Adrenal gland (tissue), 12 donors: ENCODE measurements around the gene IKZF3. TPM values are rescaled to one million over a fixed set of nuclear protein-coding genes. Genes with fewer than 3 reads are reported as not detected.
"Not testable (repeated sequence)": the region's sequence is repeated elsewhere in the genome, so short reads cannot be mapped to it uniquely, and the experiment has no call there.

Experiments used
- DNase-seq, 7 donors: peaks; one replicate each; pipeline ENCODE4 v3.0.0-alpha.2; 2019 to 2020
- H3K27ac ChIP-seq, 5 donors: fragments of 200-600 bp; sonication (generic) in 4 of 5; 1 replicate in 3 of 5; 2 replicates in 2 of 5; pipeline versions ENCODE4 v1.5.1 to v1.8.0; 2016 to 2020; ENCODE audit warnings: mild to moderate bottlenecking in 1 of 5
- H3K27me3 ChIP-seq: fragments of 200-600 bp; 2 replicates; pipeline ENCODE4 v1.8.0; 2021
- H3K36me3 ChIP-seq, 2 donors: fragments of 200-600 bp; replicated peaks in 1 of 2; 1 replicate in 1 of 2; 2 replicates in 1 of 2; pipeline versions ENCODE4 v1.5.1 to v1.8.0; 2018 to 2022
- H3K4me1 ChIP-seq, 2 donors: fragments of 200-600 bp; replicated peaks in 1 of 2; 1 replicate in 1 of 2; 2 replicates in 1 of 2; pipeline versions ENCODE4 v1.5.1 to v1.8.0; 2018 to 2021
- H3K4me3 ChIP-seq, 4 donors: fragments of 200-600 bp; sonication (generic) in 3 of 4; one replicate each; pipeline ENCODE4 v1.5.1; 2016 to 2018
- H3K9me3 ChIP-seq, 3 donors: fragments of 200-600 bp; sonication (generic) in 1 of 3; replicated peaks in 1 of 3; 1 replicate in 2 of 3; 2 replicates in 1 of 3; pipeline versions ENCODE4 v1.5.1 to v1.8.0; 2016 to 2021
- POLR2A ChIP-seq, 2 donors: fragments of 450-650 bp; IDR thresholded peaks; one replicate each; pipeline ENCODE4 v1.6.1; 2017; ENCODE audit warnings: antibody characterized with exemption in 2 of 2, mild to moderate bottlenecking in 2 of 2, moderate library complexity in 1 of 2
- WGBS, 4 donors: extraction: QIAGEN DNeasy Blood & Tissue Kit in 2 of 4; methylation state at CpG; one replicate each; pipeline versions ENCODE4 v1.1.5 to v1.1.7; 2013 to 2017; 5-methylcytosine and 5-hydroxymethylcytosine counted together
- intact Hi-C, 2 donors: fragments of 100-400 bp; cut with DNase I; formaldehyde crosslinking; loops; one replicate each; pipeline versions ENCODE4 v1.14.1 to v1.15.0; 2022 to 2023
- microRNA-seq, 3 donors: library from miRNA; unstranded; fragments of <30 nt; microRNA quantifications; one replicate each; pipeline ENCODE4, GENCODE V29; 2017 to 2020
- polyA plus RNA-seq, 3 donors: library from polyadenylated mRNA; stranded (reverse); fragments of 200-250 nt in 2 of 3; fragments of 350-450 nt in 1 of 3; fragmentation: Illumina TruSeq in 1 of 3; extraction: RNeasy Lipid Tissue Mini Kit (QIAGEN cat#74804) in 1 of 3; gene quantifications; one replicate each; pipeline ENCODE4 v1.2.3, GENCODE V29; 2013 to 2014
- small RNA-seq, 2 donors: library from RNA; depleted of rRNA; stranded (forward); fragments of <200 nt; gene quantifications; one replicate each; pipeline ENCODE3, GENCODE V24; 2016
- total RNA-seq, 9 donors: library from RNA; depleted of rRNA in 4 of 9; stranded (reverse); fragments of >200 nt in 4 of 9; fragments of 120-200 nt in 1 of 9; fragmentation: NEBNext Ultra II Directional in 1 of 9; extraction: Animal tissue kit (Norgen Biotek cat#: 25700) in 1 of 9; gene quantifications; one replicate each; pipeline versions ENCODE4 v1.1.0 to v1.2.4, GENCODE V29; 2013 to 2023
- TF ChIP-seq, protein P1 (sequence below), 6 experiments: fragments of 450-650 bp in 4 of 6; fragments of 200-600 bp in 2 of 6; sonication (generic) in 1 of 6; IDR thresholded peaks; 1 replicate in 5 of 6; 2 replicates in 1 of 6; pipeline versions ENCODE4 v1.5.1 to v1.8.0; 2016 to 2021; ENCODE audit warnings: antibody characterized with exemption in 6 of 6, mild to moderate bottlenecking in 2 of 6, moderate library complexity in 1 of 6
- donor health status: healthy with polysubstance abuse.
- donor health status: Bipolar disorder and iron deficiency.
- donor health status: DM: yes; HTN: yes; CAD: no.
- donor health status: DM: no; HTN: no; CAD: no.
- donor health status: DM: no; HTN: no; CAD: no.
- donor health status: DM: yes; HTN: yes; CAD: no.

The IKZF3 gene
- total and polyA plus RNA-seq, 12 donors = 0.06 to 3.6 (median 0.86) TPM

DNA sequence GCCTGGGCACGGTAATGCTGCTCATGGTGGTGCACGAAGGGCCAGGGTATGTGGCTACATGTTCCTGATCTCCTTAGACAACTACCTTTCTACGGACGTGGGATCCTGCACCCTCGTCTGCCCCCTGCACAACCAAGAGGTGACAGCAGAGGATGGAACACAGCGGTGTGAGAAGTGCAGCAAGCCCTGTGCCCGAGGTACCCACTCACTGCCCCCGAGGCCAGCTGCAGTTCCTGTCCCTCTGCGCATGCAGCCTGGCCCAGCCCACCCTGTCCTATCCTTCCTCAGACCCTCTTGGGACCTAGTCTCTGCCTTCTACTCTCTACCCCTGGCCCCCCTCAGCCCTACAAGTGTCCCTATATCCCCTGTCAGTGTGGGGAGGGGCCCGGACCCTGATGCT lies 152.3 kb downstream of the IKZF3 start:
- 92 to 93% (median 92%) methylated on average over 5 to 10 of the region's 10 CpGs for WGBS, 4 donors
- no peak overlapping the region for H3K27ac ChIP-seq
- intact Hi-C loops = no loop called here
- DNase-seq = no peak
- H3K4me3 ChIP-seq = no peak overlapping the region
- no peaks in the 10 kb centered on the region for H3K27me3 ChIP-seq
- H3K4me1 ChIP-seq = no peaks in the 10 kb centered on the region
- TF ChIP-seq, protein P1, sequence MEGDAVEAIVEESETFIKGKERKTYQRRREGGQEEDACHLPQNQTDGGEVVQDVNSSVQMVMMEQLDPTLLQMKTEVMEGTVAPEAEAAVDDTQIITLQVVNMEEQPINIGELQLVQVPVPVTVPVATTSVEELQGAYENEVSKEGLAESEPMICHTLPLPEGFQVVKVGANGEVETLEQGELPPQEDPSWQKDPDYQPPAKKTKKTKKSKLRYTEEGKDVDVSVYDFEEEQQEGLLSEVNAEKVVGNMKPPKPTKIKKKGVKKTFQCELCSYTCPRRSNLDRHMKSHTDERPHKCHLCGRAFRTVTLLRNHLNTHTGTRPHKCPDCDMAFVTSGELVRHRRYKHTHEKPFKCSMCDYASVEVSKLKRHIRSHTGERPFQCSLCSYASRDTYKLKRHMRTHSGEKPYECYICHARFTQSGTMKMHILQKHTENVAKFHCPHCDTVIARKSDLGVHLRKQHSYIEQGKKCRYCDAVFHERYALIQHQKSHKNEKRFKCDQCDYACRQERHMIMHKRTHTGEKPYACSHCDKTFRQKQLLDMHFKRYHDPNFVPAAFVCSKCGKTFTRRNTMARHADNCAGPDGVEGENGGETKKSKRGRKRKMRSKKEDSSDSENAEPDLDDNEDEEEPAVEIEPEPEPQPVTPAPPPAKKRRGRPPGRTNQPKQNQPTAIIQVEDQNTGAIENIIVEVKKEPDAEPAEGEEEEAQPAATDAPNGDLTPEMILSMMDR (IDR thresholded peaks at IDR 0.05) = no peak
- TF ChIP-seq POLR2A (IDR thresholded peaks at IDR 0.05) = no peak
- H3K36me3 ChIP-seq = no peaks in the 10 kb centered on the region
- no peaks in the 10 kb centered on the region for H3K9me3 ChIP-seq

DNA sequence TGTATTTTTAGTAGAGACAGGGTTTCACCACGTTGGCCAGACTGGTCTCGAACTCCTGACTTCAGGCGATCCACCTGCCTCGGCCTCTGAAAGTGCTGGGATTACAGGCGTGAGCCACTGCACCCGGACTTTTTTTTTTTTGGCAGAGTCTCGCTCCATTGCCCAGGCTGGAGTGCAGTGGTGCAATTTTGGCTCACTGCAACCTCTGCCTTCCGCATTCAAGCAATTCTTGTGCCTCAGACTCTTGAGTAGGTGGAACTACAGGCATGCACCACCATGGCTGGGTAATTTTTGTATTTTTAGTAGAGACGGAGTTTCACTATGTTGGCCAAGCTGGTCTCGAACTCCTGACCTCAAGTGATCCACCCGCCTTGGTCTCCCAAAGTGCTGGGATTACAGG lies 153.0 kb downstream of the IKZF3 start:
- H3K27ac ChIP-seq, H3K9me3 ChIP-seq, intact Hi-C loops, H3K27me3 ChIP-seq, DNase-seq, H3K36me3 ChIP-seq, H3K4me1 ChIP-seq, H3K4me3 ChIP-seq: not testable (repeated sequence)
- 87 to 89% (median 89%) methylated on average over 11 of the region's 11 CpGs for WGBS, 4 donors

- TF ChIP-seq, protein P1 (IDR thresholded peaks at IDR 0.05) = no peak
- no peak for TF ChIP-seq POLR2A (IDR thresholded peaks at IDR 0.05)
- WGBS, 4 donors = 86 to 91% (median 89%) methylated on average over 13 to 20 of the region's 20 CpGs
- Histone ChIP-seq H3K36me3 (no peaks in the 10 kb centered on the region), H3K4me3 (no peak overlapping the region), H3K9me3 (no peaks in the 10 kb centered on the region), H3K27me3 (no peaks in the 10 kb centered on the region), H3K4me1 (no peaks in the 10 kb centered on the region), H3K27ac (no peak overlapping the region)
- DNase-seq = no peak
- intact Hi-C loops = no loop called here
These were observed 153.8 kb downstream of the IKZF3 start for GRCh38 chr17:39709998-39710964.

DNA sequence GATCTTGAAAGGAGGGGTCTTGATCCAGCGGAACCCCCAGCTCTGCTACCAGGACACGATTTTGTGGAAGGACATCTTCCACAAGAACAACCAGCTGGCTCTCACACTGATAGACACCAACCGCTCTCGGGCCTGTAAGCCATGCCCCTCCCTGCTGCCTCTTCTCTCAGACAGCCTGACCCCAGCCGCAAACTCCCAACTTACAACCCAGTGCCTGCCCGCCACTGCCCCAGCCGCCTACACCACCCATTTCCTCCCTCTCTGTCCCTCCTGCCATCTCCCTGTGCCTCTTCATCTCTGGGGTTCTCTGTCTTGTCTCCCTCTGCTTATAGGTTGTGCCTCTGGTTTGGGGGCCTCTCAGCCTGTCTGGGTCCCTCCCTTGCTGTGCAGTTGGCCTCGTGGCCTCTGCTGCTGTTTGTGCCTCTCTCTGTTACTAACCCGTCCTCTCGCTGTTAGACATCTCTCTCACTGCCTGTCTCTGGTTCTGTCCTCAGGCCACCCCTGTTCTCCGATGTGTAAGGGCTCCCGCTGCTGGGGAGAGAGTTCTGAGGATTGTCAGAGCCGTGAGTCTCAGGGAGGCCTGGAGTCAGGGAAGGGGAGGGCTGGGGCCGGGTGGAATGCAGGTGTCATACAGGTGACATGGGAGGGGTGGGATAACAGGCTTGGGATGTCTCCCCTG lies 154.7 kb downstream of the IKZF3 start:
- no peaks in the 10 kb centered on the region for H3K4me1 ChIP-seq
- H3K27ac ChIP-seq = no peak overlapping the region
- no peaks in the 10 kb centered on the region for H3K27me3 ChIP-seq
- intact Hi-C loops = no loop called here
- H3K36me3 ChIP-seq = no peaks in the 10 kb centered on the region
- WGBS, 4 donors = 80 to 89% (median 86%) methylated on average over 13 to 14 of the region's 14 CpGs
- no peak for DNase-seq
- H3K9me3 ChIP-seq = no peaks in the 10 kb centered on the region
- TF ChIP-seq POLR2A (IDR thresholded peaks at IDR 0.05) = no peak
- TF ChIP-seq, protein P1 (IDR thresholded peaks at IDR 0.05) = no peak
- H3K4me3 ChIP-seq = no peak overlapping the region

Small RNAs within 50 kb of the gene (microRNA-seq; reads per million reads assigned to microRNA genes)
- 0 to 1.9 (median 1.1) reads per million in 3 donors for gene MIR4728

Small RNAs within 50 kb of the gene (small RNA-seq; reads per million reads assigned to genes)
- gene AC090844.1 (0 reads per million in 2 donors), gene MIR4728 (0 reads per million in 2 donors)

Other genes with a start within 250 kb of the IKZF3 start
- gene PPP1R1B, start 237.4 kb downstream of the IKZF3 start, total RNA-seq = 10 to 100 TPM in 3 of 9 donors, 1 to 10 TPM in 3, under 1 TPM in 2, not detected in 1; 0.32 to 39.7 (median 3.4) TPM
- gene PPP1R1B, start 237.4 kb downstream of the IKZF3 start, polyA plus RNA-seq = 10 to 100 TPM; 37.5 to 58.0 (median 46.9) TPM
- gene STARD3, start 227.2 kb downstream of the IKZF3 start, total RNA-seq = 100 to 1,000 TPM in 3 of 9 donors, 10 to 100 TPM in 6; 38.6 to 129 (median 85.1) TPM
- gene STARD3, start 227.2 kb downstream of the IKZF3 start, polyA plus RNA-seq = 100 to 1,000 TPM; 101 to 220 (median 102) TPM
- 10 to 100 TPM in 1 of 9 donors, 1 to 10 TPM in 5, under 1 TPM in 2, not detected in 1; 0.78 to 13.6 (median 1.6) TPM for gene TCAP, start 199.0 kb downstream of the IKZF3 start, total RNA-seq
- gene TCAP, start 199.0 kb downstream of the IKZF3 start, polyA plus RNA-seq = 10 to 100 TPM in 1 of 3 donors, 1 to 10 TPM in 1, under 1 TPM in 1; 0.92 to 13.4 (median 2.9) TPM
- 100 to 1,000 TPM in 3 of 9 donors, 10 to 100 TPM in 1, 1 to 10 TPM in 3, under 1 TPM in 1, not detected in 1; 0.47 to 366 (median 8.4) TPM for gene PNMT, start 195.9 kb downstream of the IKZF3 start, total RNA-seq
- 100 to 1,000 TPM; 185 to 593 (median 477) TPM for gene PNMT, start 195.9 kb downstream of the IKZF3 start, polyA plus RNA-seq
- 10 to 100 TPM; 15.1 to 35.1 (median 22.4) TPM for gene PGAP3, start 176.3 kb downstream of the IKZF3 start, total RNA-seq
- gene PGAP3, start 176.3 kb downstream of the IKZF3 start, polyA plus RNA-seq = 10 to 100 TPM in 2 of 3 donors, 1 to 10 TPM in 1; 7.6 to 24.2 (median 23.0) TPM
- 10 to 100 TPM in 6 of 9 donors, 1 to 10 TPM in 3; 7.4 to 16.9 (median 12.1) TPM for gene ERBB2, start 164.2 kb downstream of the IKZF3 start, total RNA-seq
- 10 to 100 TPM in 1 of 3 donors, 1 to 10 TPM in 2; 4.8 to 12.3 (median 8.3) TPM for gene ERBB2, start 164.2 kb downstream of the IKZF3 start, polyA plus RNA-seq
- gene MIEN1, start 133.8 kb downstream of the IKZF3 start, total RNA-seq = 100 to 1,000 TPM in 1 of 9 donors, 10 to 100 TPM in 8; 41.9 to 210 (median 47.4) TPM
- gene MIEN1, start 133.8 kb downstream of the IKZF3 start, polyA plus RNA-seq = 100 to 1,000 TPM in 2 of 3 donors, 10 to 100 TPM in 1; 79.9 to 130 (median 108) TPM
- 1 to 10 TPM in 1 of 9 donors, under 1 TPM in 4, not detected in 4; 0.06 to 1.2 (median 0.25) TPM for gene GRB7, start 126.4 kb downstream of the IKZF3 start, total RNA-seq
- under 1 TPM in 2 of 3 donors, not detected in 1; 0.17 to 0.56 TPM for gene GRB7, start 126.4 kb downstream of the IKZF3 start, polyA plus RNA-seq
- gene ZPBP2, start 3.9 kb upstream of the IKZF3 start, total RNA-seq = not detected
- gene ZPBP2, start 3.9 kb upstream of the IKZF3 start, polyA plus RNA-seq = not detected
- 1 to 10 TPM in 5 of 9 donors, under 1 TPM in 3, not detected in 1; 0.53 to 3.0 (median 1.1) TPM for gene GSDMB, start 54.3 kb upstream of the IKZF3 start, total RNA-seq
- gene GSDMB, start 54.3 kb upstream of the IKZF3 start, polyA plus RNA-seq = 10 to 100 TPM in 2 of 3 donors, under 1 TPM in 1; 0.51 to 11.7 (median 10.0) TPM
- 10 to 100 TPM; 29.1 to 76.7 (median 51.6) TPM for gene ORMDL3, start 63.3 kb upstream of the IKZF3 start, total RNA-seq
- 100 to 1,000 TPM in 1 of 3 donors, 10 to 100 TPM in 2; 40.4 to 102 (median 52.1) TPM for gene ORMDL3, start 63.3 kb upstream of the IKZF3 start, polyA plus RNA-seq
- not detected for gene LRRC3C, start 63.4 kb upstream of the IKZF3 start, total RNA-seq
- gene LRRC3C, start 63.4 kb upstream of the IKZF3 start, polyA plus RNA-seq = not detected
- 1 to 10 TPM in 4 of 9 donors, under 1 TPM in 1, not detected in 4; 0.14 to 2.2 (median 1.4) TPM for gene GSDMA, start 98.7 kb upstream of the IKZF3 start, total RNA-seq
- under 1 TPM in 2 of 3 donors, not detected in 1; 0.20 to 0.53 TPM for gene GSDMA, start 98.7 kb upstream of the IKZF3 start, polyA plus RNA-seq
- gene PSMD3, start 116.5 kb upstream of the IKZF3 start, total RNA-seq = 100 to 1,000 TPM in 4 of 9 donors, 10 to 100 TPM in 5; 78.8 to 123 (median 98.2) TPM
- 100 to 1,000 TPM in 1 of 3 donors, 10 to 100 TPM in 2; 42.8 to 109 (median 54.5) TPM for gene PSMD3, start 116.5 kb upstream of the IKZF3 start, polyA plus RNA-seq
- gene CSF3, start 151.1 kb upstream of the IKZF3 start, total RNA-seq = under 1 TPM in 5 of 9 donors, not detected in 4; 0.06 to 0.74 (median 0.41) TPM
- 1 to 10 TPM in 1 of 3 donors, under 1 TPM in 2; 0.24 to 6.1 (median 0.80) TPM for gene CSF3, start 151.1 kb upstream of the IKZF3 start, polyA plus RNA-seq
- gene MED24, start 190.1 kb upstream of the IKZF3 start, total RNA-seq = 100 to 1,000 TPM in 1 of 9 donors, 10 to 100 TPM in 8; 34.8 to 127 (median 74.2) TPM
- 100 to 1,000 TPM in 1 of 3 donors, 10 to 100 TPM in 2; 50.3 to 103 (median 92.9) TPM for gene MED24, start 190.1 kb upstream of the IKZF3 start, polyA plus RNA-seq
- 100 to 1,000 TPM in 3 of 9 donors, 10 to 100 TPM in 6; 39.2 to 110 (median 73.8) TPM for gene THRA, start 198.7 kb upstream of the IKZF3 start, total RNA-seq
- gene THRA, start 198.7 kb upstream of the IKZF3 start, polyA plus RNA-seq = 10 to 100 TPM; 41.8 to 62.3 (median 50.9) TPM
- 10 to 100 TPM in 8 of 9 donors, 1 to 10 TPM in 1; 3.4 to 69.1 (median 34.4) TPM for gene NR1D1, start 236.3 kb upstream of the IKZF3 start, total RNA-seq
- 10 to 100 TPM; 34.5 to 59.0 (median 36.6) TPM for gene NR1D1, start 236.3 kb upstream of the IKZF3 start, polyA plus RNA-seq